ENCODE data around the gene FOXL1. TPM values are rescaled to one million over a fixed set of nuclear protein-coding genes. Genes with fewer than 3 reads are reported as not detected.

FOXL1 gene
- total RNA-seq, 1 donor from 2014 or later: 0.81 TPM

DNA sequence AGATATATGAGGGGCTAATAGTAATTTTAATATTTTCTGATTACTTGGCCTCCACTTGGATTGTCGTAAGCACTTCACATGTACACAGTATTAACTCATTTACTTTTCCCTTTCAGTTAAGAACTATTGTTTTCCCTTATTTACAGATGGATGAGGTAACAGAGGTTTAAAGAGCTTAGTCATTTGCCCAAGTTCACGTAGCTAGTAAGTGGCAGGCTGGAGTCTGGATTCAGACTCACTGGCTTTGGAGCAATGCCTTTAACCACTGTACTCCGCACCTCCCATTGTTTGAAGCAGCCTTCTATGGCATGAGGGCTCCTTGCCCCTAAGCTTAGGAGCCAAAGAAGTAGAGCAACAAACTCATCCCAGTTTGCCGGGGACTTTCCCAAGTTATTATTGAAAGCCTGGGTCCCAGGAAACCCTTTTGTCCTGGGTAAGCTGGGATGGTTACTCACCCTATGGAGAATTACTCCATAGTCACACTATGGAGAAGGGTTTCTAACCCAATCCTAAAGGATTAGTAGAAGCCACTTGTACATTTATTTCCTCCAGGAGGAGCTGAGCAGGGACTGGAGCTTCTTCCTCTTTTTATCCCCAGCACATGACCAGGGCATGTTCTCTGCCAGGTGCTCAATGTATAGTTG is 12.3 kb downstream of the FOXL1 start:
- ATAC-seq: peak; percentile 24
- TF ChIP-seq CTCF (IDR thresholded peaks at IDR 0.05): no peak
- H3K27me3 ChIP-seq: peaks cover 29% of the 10 kb centered on the region
- H3K36me3 ChIP-seq: no peaks in the 10 kb centered on the region
- intact Hi-C loops (cut with DNase I): no loop called here
- no peaks in the 10 kb centered on the region for H3K9me3 ChIP-seq
- no peaks in the 10 kb centered on the region for H3K4me1 ChIP-seq
- no peak overlapping the region for H3K4me3 ChIP-seq
- no peak overlapping the region for H3K27ac ChIP-seq
- DNase-seq: no peak

- peaks cover 30% of the 10 kb centered on the region for H3K27me3 ChIP-seq
- no peaks in the 10 kb centered on the region for H3K36me3 ChIP-seq
- ATAC-seq: no peak
- TF ChIP-seq CTCF (IDR thresholded peaks at IDR 0.05): no peak
- H3K4me1 ChIP-seq: no peaks in the 10 kb centered on the region
- intact Hi-C loops (cut with DNase I): no loop called here
- no peak overlapping the region for H3K4me3 ChIP-seq
- no peak for DNase-seq
- no peaks in the 10 kb centered on the region for H3K9me3 ChIP-seq
- no peak overlapping the region for H3K27ac ChIP-seq
Measured at GRCh38 chr16:86591270-86591669, 12.9 kb downstream of the FOXL1 start.

DNA sequence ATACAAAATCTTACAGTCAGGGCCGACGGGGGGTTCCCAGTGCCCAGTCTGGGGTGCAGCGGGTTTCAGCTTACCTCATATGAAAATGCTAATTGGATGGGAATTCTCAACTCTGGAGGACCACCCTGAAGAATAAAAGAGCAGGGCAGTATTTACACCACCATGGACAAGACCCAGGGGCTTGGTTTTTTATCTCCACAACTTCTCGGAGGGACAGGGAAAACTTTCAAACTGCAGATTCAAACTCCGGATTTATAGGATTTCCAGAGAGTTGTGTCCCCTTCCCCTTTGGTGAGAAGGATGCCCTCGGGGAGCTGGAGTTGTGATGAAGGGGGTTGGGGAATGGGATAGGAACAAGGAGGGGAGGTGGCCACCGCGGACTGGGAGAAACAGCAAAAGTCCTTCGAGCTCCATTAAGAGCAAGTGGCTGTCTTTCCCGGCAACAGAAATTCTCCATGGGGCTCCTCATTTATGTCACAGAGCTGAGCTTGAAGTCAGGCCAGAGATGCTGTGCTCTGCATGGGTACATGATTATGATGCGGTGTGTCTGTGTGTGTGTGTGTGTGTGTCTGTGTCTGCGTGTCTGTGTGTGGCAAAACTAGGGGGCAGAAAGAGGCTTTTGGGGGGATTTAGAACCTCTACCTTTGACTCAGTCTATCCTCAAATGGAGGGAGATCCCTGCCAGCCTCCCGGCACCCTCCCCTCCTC is 15.7 kb downstream of the FOXL1 start:
- H3K36me3 ChIP-seq: no peaks in the 10 kb centered on the region
- ATAC-seq: no peak
- intact Hi-C loops (cut with DNase I): no loop called here
- no peaks in the 10 kb centered on the region for H3K9me3 ChIP-seq
- H3K27ac ChIP-seq: no peak overlapping the region
- peaks cover 30% of the 10 kb centered on the region for H3K27me3 ChIP-seq
- H3K4me1 ChIP-seq: no peaks in the 10 kb centered on the region
- TF ChIP-seq CTCF (IDR thresholded peaks at IDR 0.05): no peak
- no peak for DNase-seq
- H3K4me3 ChIP-seq: no peak overlapping the region

GRCh38 chr16:86594721-86595120 is 16.4 kb downstream of the FOXL1 start:
- ATAC-seq (no peak), DNase-seq (no peak)
- H3K36me3 ChIP-seq: no peaks in the 10 kb centered on the region
- no peak overlapping the region for H3K27ac ChIP-seq
- H3K4me3 ChIP-seq: no peak overlapping the region
- TF ChIP-seq CTCF (IDR thresholded peaks at IDR 0.05): no peak
- intact Hi-C loops (cut with DNase I): no loop called here
- H3K4me1 ChIP-seq: no peaks in the 10 kb centered on the region
- peaks cover 30% of the 10 kb centered on the region for H3K27me3 ChIP-seq
- H3K9me3 ChIP-seq: no peaks in the 10 kb centered on the region

GRCh38 chr16:86595983-86596605 is 17.7 kb downstream of the FOXL1 start:
- Histone ChIP-seq H3K9me3 (no peaks in the 10 kb centered on the region), H3K36me3 (no peaks in the 10 kb centered on the region), H3K27ac (no peak overlapping the region), H3K4me3 (no peak overlapping the region), H3K27me3 (peaks cover 34% of the 10 kb centered on the region), H3K4me1 (no peaks in the 10 kb centered on the region)
- intact Hi-C loops (cut with DNase I): no loop called here
- TF ChIP-seq CTCF (IDR thresholded peaks at IDR 0.05): no peak
- no peak for DNase-seq
- no peak for ATAC-seq
